Vagina (tissue), 2 donors: Measurements from ENCODE around the gene SP5. TPM values are rescaled to one million over a fixed set of nuclear protein-coding genes. Genes with fewer than 3 reads are reported as not detected.

Experiments used
- DNase-seq, 2 donors: peaks; one replicate each; pipeline ENCODE4 v3.0.0-alpha.2; 2017; ENCODE audit errors: extremely low spot score in 2 of 2
- H3K27ac ChIP-seq: fragments of 200-600 bp; sonication (generic); one replicate; pipeline ENCODE4 v1.5.1; 2019
- H3K27me3 ChIP-seq: fragments of 200-600 bp; sonication (generic); one replicate; pipeline ENCODE4 v1.5.1; 2019
- H3K36me3 ChIP-seq, 2 donors: fragments of 200-600 bp; sonication (generic); one replicate each; pipeline ENCODE4 v1.5.1; 2017 to 2019
- H3K4me1 ChIP-seq: fragments of 200-600 bp; sonication (generic); one replicate; pipeline ENCODE4 v1.5.1; 2019
- H3K4me3 ChIP-seq, 2 donors: fragments of 200-600 bp; sonication (generic); 1 replicate in 1 of 2; 2 replicates in 1 of 2; pipeline ENCODE4 v1.5.1; 2016 to 2019
- H3K9me3 ChIP-seq: fragments of 200-600 bp; sonication (generic); one replicate; pipeline ENCODE4 v1.5.1; 2019
- CTCF ChIP-seq, 3 experiments: fragments of 450-650 bp in 2 of 3; fragments of 200-600 bp in 1 of 3; sonication (generic) in 1 of 3; IDR thresholded peaks; one replicate each; pipeline ENCODE4 v1.5.1; 2017 to 2019; ENCODE audit warnings: antibody characterized with exemption in 3 of 3, mild to moderate bottlenecking in 2 of 3, moderate library complexity in 2 of 3
- POLR2A ChIP-seq, 2 donors: fragments of 450-650 bp; IDR thresholded peaks; one replicate each; pipeline ENCODE4 v1.6.1; 2017; ENCODE audit warnings: antibody characterized with exemption in 2 of 2, mild to moderate bottlenecking in 2 of 2, moderate library complexity in 2 of 2
- POLR2AphosphoS5 ChIP-seq, 2 donors: sonication (generic); formaldehyde crosslinking; IDR thresholded peaks; one replicate each; pipeline ENCODE4 v1.9.0; 2017; ENCODE audit warnings: antibody characterized with exemption in 2 of 2, mild to moderate bottlenecking in 2 of 2, low read depth in 1 of 2; ENCODE audit not compliant: insufficient read depth in 1 of 2
- intact Hi-C: fragments of 100-400 bp; cut with DNase I; formaldehyde crosslinking; loops from one replicate; pipeline ENCODE4 v1.15.1; 2023
- small RNA-seq: library from RNA; depleted of rRNA; stranded (forward); fragments of <200 nt; gene quantifications from one replicate; pipeline ENCODE3, GENCODE V24; 2016
- total RNA-seq: library from RNA; depleted of rRNA; stranded (reverse); fragments of >200 nt; gene quantifications from one replicate; pipeline ENCODE4 v1.2.3, GENCODE V29; 2016

SP5 gene
- total RNA-seq, 1 donor from 2014 or later: 1.7 TPM

- no peak for DNase-seq
- no peaks in the 10 kb centered on the region for H3K27me3 ChIP-seq
- no peaks in the 10 kb centered on the region for H3K36me3 ChIP-seq
- TF ChIP-seq POLR2A (IDR thresholded peaks at IDR 0.05) (no peak), CTCF (IDR thresholded peaks at IDR 0.05) (no peak), POLR2AphosphoS5 (IDR thresholded peaks at IDR 0.05; ENCODE audit: insufficient read depth in 1 of 2, low read depth in 1 of 2) (no peak)
- no peaks in the 10 kb centered on the region for H3K9me3 ChIP-seq
- intact Hi-C loops: no loop called here
- no peak overlapping the region for H3K4me3 ChIP-seq
- no peaks in the 10 kb centered on the region for H3K4me1 ChIP-seq
- H3K27ac ChIP-seq: no peak overlapping the region
These were observed 47.6 kb downstream of the SP5 start for GRCh38 chr2:170762760-170763159.

GRCh38 chr2:170763232-170763631 lies 48.1 kb downstream of the SP5 start:
- intact Hi-C loops: no loop called here
- Histone ChIP-seq H3K27me3 (no peaks in the 10 kb centered on the region), H3K4me3 (no peak overlapping the region), H3K9me3 (no peaks in the 10 kb centered on the region), H3K36me3 (no peaks in the 10 kb centered on the region), H3K27ac (no peak overlapping the region), H3K4me1 (no peaks in the 10 kb centered on the region)
- TF ChIP-seq POLR2A (IDR thresholded peaks at IDR 0.05) (no peak), CTCF (IDR thresholded peaks at IDR 0.05) (no peak), POLR2AphosphoS5 (IDR thresholded peaks at IDR 0.05; ENCODE audit: insufficient read depth in 1 of 2, low read depth in 1 of 2) (no peak)
- no peak for DNase-seq

GRCh38 chr2:170764880-170765261 lies 49.7 kb downstream of the SP5 start:
- no peak overlapping the region for H3K4me3 ChIP-seq
- H3K36me3 ChIP-seq: no peaks in the 10 kb centered on the region
- no peak overlapping the region for H3K27ac ChIP-seq
- no peaks in the 10 kb centered on the region for H3K27me3 ChIP-seq
- no peak for DNase-seq
- H3K4me1 ChIP-seq: no peaks in the 10 kb centered on the region
- intact Hi-C loops: no loop called here
- H3K9me3 ChIP-seq: no peaks in the 10 kb centered on the region
- no peak for TF ChIP-seq POLR2AphosphoS5 (IDR thresholded peaks at IDR 0.05; ENCODE audit: insufficient read depth in 1 of 2, low read depth in 1 of 2)

GRCh38 chr2:170766693-170767092 lies 51.6 kb downstream of the SP5 start:
- Histone ChIP-seq H3K9me3 (no peaks in the 10 kb centered on the region), H3K27me3 (no peaks in the 10 kb centered on the region), H3K4me3 (no peak overlapping the region), H3K36me3 (no peaks in the 10 kb centered on the region), H3K27ac (no peak overlapping the region), H3K4me1 (no peaks in the 10 kb centered on the region)
- intact Hi-C loops: no loop called here
- no peak for DNase-seq
- TF ChIP-seq POLR2A (IDR thresholded peaks at IDR 0.05): no peak

Small RNAs within 50 kb of the gene (small RNA-seq; reads per million reads assigned to genes)
- not detected for gene RF02271

Other genes with a start within 250 kb of the SP5 start
- not detected for gene ERICH2, start 55.0 kb downstream of the SP5 start, total RNA-seq
- not detected for gene GAD1, start 101.5 kb downstream of the SP5 start, total RNA-seq
- gene GORASP2, start 213.9 kb downstream of the SP5 start, total RNA-seq: 18.2 TPM